CD4-positive, CD25-positive, alpha-beta regulatory T cell (primary cell): ENCODE data around the gene SLC9C1. TPM values are rescaled to one million over a fixed set of nuclear protein-coding genes. Genes with fewer than 3 reads are reported as not detected.
A peak's percentile ranks its signal among the peaks of the same experiment; 100 is the strongest.

Experiments
- ATAC-seq, 2 donors: fragments of 150-1000 bp; cut with Tn5 transposase; one replicate each; pipeline ENCODE4 v1.10.0; 2021; ENCODE audit warnings: low read depth in 2 of 2, moderate number of reproducible peaks in 2 of 2, moderate library complexity in 1 of 2
- DNase-seq, 3 donors: peaks; one replicate each; pipeline versions ENCODE4 v3.0.0 to v3.0.0-alpha.2; 2012 to 2022; ENCODE audit warnings: mixed read lengths in 1 of 3
- H3K27ac ChIP-seq: one replicate; pipeline ENCODE4 v1.7.0; 2013; ENCODE audit warnings: mild to moderate bottlenecking, low read length; ENCODE audit not compliant: insufficient read depth, poor library complexity, severe bottlenecking
- H3K27me3 ChIP-seq: one replicate; pipeline ENCODE4 v1.7.0; 2013; ENCODE audit warnings: low read length; ENCODE audit not compliant: control insufficient read depth, insufficient read depth
- H3K36me3 ChIP-seq: one replicate; pipeline ENCODE4 v1.7.0; 2013; ENCODE audit warnings: mild to moderate bottlenecking, low read length, moderate library complexity; ENCODE audit not compliant: control insufficient read depth, insufficient read depth
- H3K4me1 ChIP-seq: 2 replicates; pipeline ENCODE4 v1.7.0; 2013; ENCODE audit warnings: mild to moderate bottlenecking, low read length; ENCODE audit not compliant: insufficient read depth, control insufficient read depth, poor library complexity, severe bottlenecking
- H3K4me3 ChIP-seq: one replicate; pipeline ENCODE4 v1.7.0; 2013; ENCODE audit warnings: low read depth, mild to moderate bottlenecking, low read length, moderate library complexity
- H3K9me3 ChIP-seq, 2 experiments: 1 replicate in 1 of 2; 2 replicates in 1 of 2; pipeline ENCODE4 v1.7.0; 2013; ENCODE audit warnings: low read length in 2 of 2, mild to moderate bottlenecking in 1 of 2, moderate library complexity in 1 of 2; ENCODE audit not compliant: control insufficient read depth in 2 of 2
- H3K27ac Mint-ChIP-seq, 3 donors: one replicate each; pipeline ENCODE4 v1.8.0; 2020 to 2022; ENCODE audit warnings: mild to moderate bottlenecking in 3 of 3, mixed read lengths in 3 of 3, moderate library complexity in 2 of 3
- H3K27me3 Mint-ChIP-seq: one replicate; pipeline ENCODE4 v1.8.0; 2022; ENCODE audit warnings: mild to moderate bottlenecking, mixed read lengths
- H3K36me3 Mint-ChIP-seq: one replicate; pipeline ENCODE4 v1.8.0; 2020; ENCODE audit warnings: mixed read lengths
- H3K4me1 Mint-ChIP-seq, 4 donors: one replicate each; pipeline ENCODE4 v1.8.0; 2020 to 2022; ENCODE audit warnings: mixed read lengths in 4 of 4, mild to moderate bottlenecking in 1 of 4
- H3K4me3 Mint-ChIP-seq, 4 donors: one replicate each; pipeline ENCODE4 v1.8.0; 2020 to 2022; ENCODE audit warnings: mild to moderate bottlenecking in 4 of 4, mixed read lengths in 4 of 4, moderate library complexity in 3 of 4
- H3K9me3 Mint-ChIP-seq, 7 donors: one replicate each; pipeline ENCODE4 v1.8.0; 2020 to 2022; ENCODE audit warnings: mixed read lengths in 7 of 7, mild to moderate bottlenecking in 3 of 7, moderate library complexity in 2 of 7
- polyA plus RNA-seq, 4 donors: library from polyadenylated mRNA; unstranded; fragments of 300-500 nt; fragmentation: Illumina TruSeq; gene quantifications; one replicate each; pipeline ENCODE4 v1.2.3, GENCODE V29; 2021
- total RNA-seq: library from RNA; stranded (reverse); gene quantifications from one replicate; pipeline ENCODE4 v1.2.3, GENCODE V29; 2022

Gene SLC9C1
- total and polyA plus RNA-seq, 5 donors from 2014 or later, result not detected

DNA sequence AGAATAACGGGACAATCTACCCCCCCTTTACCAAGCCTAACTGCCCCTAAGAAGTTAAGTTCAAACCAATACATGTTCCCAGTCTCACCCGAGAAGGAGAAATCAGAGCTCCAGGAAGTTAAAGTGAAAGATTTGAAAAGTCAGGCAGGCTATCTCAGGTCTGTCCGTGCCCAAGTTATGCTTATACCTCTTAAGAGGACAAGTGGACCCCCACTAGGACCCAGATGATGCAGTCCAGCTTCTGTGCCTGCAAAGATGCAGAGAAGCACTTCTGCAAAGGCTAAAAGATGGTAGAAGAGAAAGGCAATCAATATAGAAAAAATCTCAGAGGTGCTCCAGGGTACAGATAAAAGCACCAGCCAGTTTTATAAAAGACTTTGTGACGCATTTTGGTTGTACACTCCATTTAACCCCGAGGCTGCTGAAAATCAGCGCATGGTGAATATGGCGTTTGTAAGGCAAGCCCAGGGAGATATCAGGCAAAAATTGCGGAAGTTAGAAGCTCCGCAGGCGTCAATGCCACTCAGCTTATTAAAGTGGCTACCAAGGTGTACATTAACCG is 9.8 kb upstream of the SLC9C1 start:
- ATAC-seq, result peak; percentile 59 to 68
- peak in 1 of 3 donors; percentile 43 for DNase-seq
- no peaks in the 10 kb centered on the region for H3K27me3 Mint-ChIP-seq
- Histone ChIP-seq H3K27me3 (no peaks in the 10 kb centered on the region), H3K4me3 (peak overlapping the region; percentile 87), H3K9me3 (no peaks in the 10 kb centered on the region), H3K36me3 (no peaks in the 10 kb centered on the region), H3K4me1 (peaks cover 6% of the 10 kb centered on the region), H3K27ac (no peak overlapping the region)
- no peaks in the 10 kb centered on the region for H3K36me3 Mint-ChIP-seq
- H3K27ac Mint-ChIP-seq, result no peak overlapping the region
- no peak overlapping the region for H3K4me3 Mint-ChIP-seq
- no peaks in the 10 kb centered on the region for H3K9me3 Mint-ChIP-seq
- H3K4me1 Mint-ChIP-seq, result peaks cover 0 to 1% (median 0%) of the 10 kb centered on the region in 4 donors

- Mint-ChIP-seq H3K27me3 (no peaks in the 10 kb centered on the region), H3K27ac (no peak overlapping the region), H3K9me3 (no peaks in the 10 kb centered on the region), H3K36me3 (no peaks in the 10 kb centered on the region), H3K4me3 (no peak overlapping the region), H3K4me1 (peaks cover 0 to 8% (median 7%) of the 10 kb centered on the region in 4 donors)
- Histone ChIP-seq H3K4me3 (peak overlapping the region; percentile 87), H3K27ac (no peak overlapping the region), H3K9me3 (no peaks in the 10 kb centered on the region), H3K27me3 (no peaks in the 10 kb centered on the region), H3K36me3 (no peaks in the 10 kb centered on the region), H3K4me1 (peaks cover 12% of the 10 kb centered on the region)
- DNase-seq, result peak in 1 of 3 donors; percentile 50
- ATAC-seq, result peak; percentile 50 to 52
Observed at GRCh38 chr3:112302881-112303763, 9.1 kb upstream of the SLC9C1 start.

- peak overlapping the region in 1 of 3 donors; percentile 37 for H3K27ac Mint-ChIP-seq
- H3K4me1 Mint-ChIP-seq, result peaks cover 8 to 16% (median 14%) of the 10 kb centered on the region in 4 donors
Observed at GRCh38 chr3:112302150-112302830, 8.3 kb upstream of the SLC9C1 start.

GRCh38 chr3:112298781-112299180 is 4.8 kb upstream of the SLC9C1 start:
- peaks cover 8 to 28% (median 19%) of the 10 kb centered on the region in 4 donors for H3K4me1 Mint-ChIP-seq
- H3K27me3 Mint-ChIP-seq, result no peaks in the 10 kb centered on the region
- Histone ChIP-seq H3K27ac (no peak overlapping the region), H3K9me3 (no peaks in the 10 kb centered on the region), H3K4me3 (no peak overlapping the region), H3K36me3 (no peaks in the 10 kb centered on the region), H3K4me1 (peaks cover 19% of the 10 kb centered on the region), H3K27me3 (no peaks in the 10 kb centered on the region)
- ATAC-seq (no peak), DNase-seq (no peak)
- H3K4me3 Mint-ChIP-seq, result no peak overlapping the region
- no peaks in the 10 kb centered on the region for H3K9me3 Mint-ChIP-seq
- no peaks in the 10 kb centered on the region for H3K36me3 Mint-ChIP-seq
- H3K27ac Mint-ChIP-seq, result no peak overlapping the region

More at GRCh38 chr3:112302150-112302830, 8.3 kb upstream of the SLC9C1 start:
- no peaks in the 10 kb centered on the region for H3K9me3 Mint-ChIP-seq
- no peaks in the 10 kb centered on the region for H3K27me3 Mint-ChIP-seq
- Histone ChIP-seq H3K9me3 (no peaks in the 10 kb centered on the region), H3K36me3 (no peaks in the 10 kb centered on the region), H3K4me3 (no peak overlapping the region), H3K27ac (no peak overlapping the region), H3K4me1 (peaks cover 19% of the 10 kb centered on the region), H3K27me3 (no peaks in the 10 kb centered on the region)
- ATAC-seq, result no peak
- H3K4me3 Mint-ChIP-seq, result no peak overlapping the region
- H3K36me3 Mint-ChIP-seq, result no peaks in the 10 kb centered on the region
- no peak for DNase-seq

- Histone ChIP-seq H3K27me3 (no peaks in the 10 kb centered on the region), H3K36me3 (no peaks in the 10 kb centered on the region), H3K27ac (no peak overlapping the region), H3K4me1 (peaks cover 14% of the 10 kb centered on the region), H3K4me3 (peak overlapping the region; percentile 56), H3K9me3 (no peaks in the 10 kb centered on the region)
- ATAC-seq (peak in 1 of 2 donors; percentile 36), DNase-seq (peak in 1 of 3 donors; percentile 39)
- peak overlapping the region in 2 of 3 donors; percentile 0 to 58 for H3K27ac Mint-ChIP-seq
- H3K4me1 Mint-ChIP-seq, result peaks cover 8 to 28% (median 22%) of the 10 kb centered on the region in 4 donors
- no peaks in the 10 kb centered on the region for H3K27me3 Mint-ChIP-seq
- no peaks in the 10 kb centered on the region for H3K36me3 Mint-ChIP-seq
- H3K4me3 Mint-ChIP-seq, result peak overlapping the region; percentile 7 to 42 (median 27)
- no peaks in the 10 kb centered on the region for H3K9me3 Mint-ChIP-seq
Observed at GRCh38 chr3:112297714-112298113, 3.7 kb upstream of the SLC9C1 start.

DNA sequence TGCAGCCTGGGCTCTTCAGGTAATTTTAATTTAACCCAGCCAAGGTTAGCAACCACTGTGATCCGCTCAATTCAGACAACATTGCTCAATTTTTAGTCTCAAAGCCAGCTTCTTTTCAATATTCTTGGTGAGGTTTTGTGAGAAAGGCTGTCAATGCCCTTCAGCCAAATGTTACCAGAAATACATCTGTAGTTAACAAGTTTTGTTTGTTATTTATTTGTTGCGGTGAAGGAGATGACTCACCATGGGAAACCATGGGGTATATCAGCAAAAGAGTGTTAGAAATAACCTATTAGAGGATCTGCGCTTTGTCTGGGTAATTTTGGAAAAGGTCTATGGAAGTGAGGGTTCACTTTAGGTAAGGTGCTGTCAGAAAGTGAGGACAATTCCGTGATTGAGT is 5.0 kb downstream of the SLC9C1 start:
- no peak overlapping the region for H3K27ac Mint-ChIP-seq

DNA sequence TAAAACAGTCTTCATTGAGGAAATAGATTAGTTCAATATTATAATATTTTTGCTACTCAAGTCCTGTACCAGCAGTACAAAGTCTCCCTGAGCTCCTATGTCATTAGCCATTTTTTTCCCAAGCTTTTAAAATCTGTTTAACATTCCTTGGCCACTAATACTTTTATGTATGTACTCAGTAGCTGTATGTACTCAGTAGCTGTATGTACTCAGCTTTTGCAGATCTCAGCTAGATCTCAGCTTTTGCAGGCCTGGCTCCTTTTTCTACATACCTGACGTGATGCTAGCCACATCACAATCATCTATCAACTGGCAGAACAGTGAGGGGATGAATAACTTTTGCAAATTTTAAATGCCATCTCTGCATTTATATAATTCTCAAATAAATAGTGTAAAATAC is 13.8 kb downstream of the SLC9C1 start:
- H3K27me3 Mint-ChIP-seq, result peaks cover 34% of the 10 kb centered on the region
- no peaks in the 10 kb centered on the region for H3K4me1 ChIP-seq
- H3K4me3 ChIP-seq, result no peak overlapping the region
- peaks cover 14% of the 10 kb centered on the region for H3K27me3 ChIP-seq
- no peaks in the 10 kb centered on the region for H3K9me3 ChIP-seq
- H3K36me3 ChIP-seq, result no peaks in the 10 kb centered on the region
- DNase-seq, result no peak
- H3K36me3 Mint-ChIP-seq, result no peaks in the 10 kb centered on the region
- no peaks in the 10 kb centered on the region for H3K4me1 Mint-ChIP-seq
- no peak for ATAC-seq
- no peak overlapping the region for H3K27ac Mint-ChIP-seq
- H3K4me3 Mint-ChIP-seq, result no peak overlapping the region
- no peak overlapping the region for H3K27ac ChIP-seq
- H3K9me3 Mint-ChIP-seq, result peaks cover 0 to 3% (median 0%) of the 10 kb centered on the region in 7 donors

More for the DNA sequence above, 5.0 kb downstream of the SLC9C1 start:
- H3K4me3 ChIP-seq, result no peak overlapping the region
- no peaks in the 10 kb centered on the region for H3K27me3 ChIP-seq
- Mint-ChIP-seq H3K27me3 (peaks cover 15% of the 10 kb centered on the region), H3K4me1 (peaks cover 0 to 4% (median under 1%) of the 10 kb centered on the region in 4 donors), H3K4me3 (no peak overlapping the region), H3K36me3 (no peaks in the 10 kb centered on the region), H3K9me3 (peaks cover 0 to 1% (median 0%) of the 10 kb centered on the region in 7 donors)
- no peak overlapping the region for H3K27ac ChIP-seq
- H3K9me3 ChIP-seq, result no peaks in the 10 kb centered on the region
- ATAC-seq, result no peak
- H3K36me3 ChIP-seq, result no peaks in the 10 kb centered on the region
- no peaks in the 10 kb centered on the region for H3K4me1 ChIP-seq
- no peak for DNase-seq
